ENCODE data around the gene NKX1-2. TPM values are rescaled to one million over a fixed set of nuclear protein-coding genes. Genes with fewer than 3 reads are reported as not detected.

Gene NKX1-2
- polyA plus RNA-seq, 1 of the 3 experiments (the other 2 are of a cell fraction): not detected

DNA sequence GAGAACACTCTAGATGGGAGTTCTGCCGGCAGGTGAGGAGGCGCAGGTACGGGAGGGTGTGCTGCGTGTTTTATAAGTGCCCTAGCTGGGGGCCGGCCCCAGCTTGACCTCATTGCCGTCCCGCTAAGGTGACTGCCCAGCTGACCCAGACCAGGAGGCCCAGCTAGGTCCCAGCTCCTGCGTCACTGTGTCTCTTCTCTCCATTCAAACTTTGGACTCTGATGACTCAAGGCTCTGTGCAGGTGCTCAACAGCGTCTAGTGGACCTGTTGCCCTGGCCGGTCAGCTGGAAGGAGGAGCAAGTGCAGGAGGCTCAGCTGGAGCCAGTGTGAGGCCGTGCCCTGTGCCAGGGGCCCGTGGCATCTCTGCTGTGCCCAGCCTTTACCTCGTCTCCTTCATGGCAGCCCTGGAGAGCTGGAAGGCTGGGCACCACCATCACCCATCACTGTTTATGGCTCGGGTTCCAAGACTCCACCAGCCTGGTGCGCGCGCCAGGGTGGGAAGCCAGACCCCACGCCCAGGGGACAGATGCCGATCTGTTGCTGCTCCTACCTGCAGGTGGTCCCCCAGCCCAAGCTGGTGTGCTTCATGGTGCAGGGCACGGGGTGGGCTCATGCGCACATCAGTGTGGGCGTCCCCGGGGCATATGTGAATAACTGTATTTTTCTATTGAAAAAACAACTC lies 26.3 kb upstream of the NKX1-2 start:
- 97% methylated on average over 5 of the region's 23 CpGs for WGBS (ENCODE audit: low lambda C conversion rate)
- H3K4me2 ChIP-seq: no peak overlapping the region

DNA sequence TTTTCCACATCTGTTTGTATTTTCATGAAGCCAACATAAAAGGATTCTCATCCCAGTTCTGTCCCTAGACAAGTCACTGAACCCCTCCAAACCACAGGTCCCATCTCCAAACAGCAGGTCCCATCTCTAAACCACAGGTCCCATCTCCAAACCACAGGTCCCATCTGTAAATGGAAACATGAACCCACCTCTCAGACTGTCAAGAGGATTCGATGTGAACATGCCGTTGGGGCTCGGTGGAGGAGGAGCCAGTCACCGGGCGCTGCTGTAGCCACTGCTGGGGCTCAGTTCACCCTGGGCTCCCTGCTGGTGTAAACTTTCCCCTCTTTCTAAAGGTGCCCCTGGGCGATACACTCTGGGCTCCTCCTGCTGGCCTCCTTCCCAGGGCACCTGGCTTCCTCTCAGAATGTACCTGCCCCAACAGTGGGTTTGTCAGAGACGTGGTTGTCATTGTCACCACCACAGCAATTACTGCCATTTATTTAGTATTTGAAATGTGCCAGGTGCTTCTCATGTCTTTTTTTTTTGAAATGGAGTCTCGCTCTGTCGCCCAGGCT lies 24.8 kb upstream of the NKX1-2 start:
- no peaks in the 10 kb centered on the region for H3K9me2 ChIP-seq
- peaks cover 6% of the 10 kb centered on the region for H3F3A ChIP-seq (replicated peaks; ENCODE audit: insufficient read depth)
- no peaks in the 10 kb centered on the region for H3K36me3 ChIP-seq (replicated peaks in 1 of 2; ENCODE audit: control insufficient read depth in 1 of 2, insufficient read depth in 2 of 2, low read length in 1 of 2)
- no peak for DNase-seq
- H4K20me1 ChIP-seq (ENCODE audit: insufficient read depth): peaks cover 10% of the 10 kb centered on the region; the same call in 1 of the 2 replicates
- ChIA-PET CTCF (no interaction called here), POLR2A (interaction anchor here (0.5 kb wide), 1 partner anchor 20 kb away, joined by 3 read pairs; no protein-coding TSS in a partner anchor)
- H3K4me3 ChIP-seq (ENCODE audit: low read depth in 2 of 2, low read length in 1 of 2): no peak overlapping the region
- H2AFZ ChIP-seq (ENCODE audit: low read depth): no peak overlapping the region
- H3K9ac ChIP-seq: no peak overlapping the region
- no peaks in the 10 kb centered on the region for H3K9me3 ChIP-seq
- WGBS (ENCODE audit: low lambda C conversion rate): 88% methylated on average over 9 of the region's 9 CpGs
- H3K79me2 ChIP-seq (ENCODE audit: insufficient read depth): no peaks in the 10 kb centered on the region
- H3K27ac ChIP-seq (ENCODE audit: low read depth in 2 of 2, low read length in 1 of 2): no peak overlapping the region
- H3K27me3 ChIP-seq (ENCODE audit: insufficient read depth): no peaks in the 10 kb centered on the region
- H3K4me2 ChIP-seq: no peak overlapping the region
- peaks cover 0 to 3% of the 10 kb centered on the region in 2 experiments; a peak in 1 of 4 replicates for H3K4me1 ChIP-seq (ENCODE audit: control insufficient read depth in 1 of 2, insufficient read depth in 2 of 2, low read depth in 1 of 2, low read length in 1 of 2)
- TF ChIP-seq, protein P1, sequence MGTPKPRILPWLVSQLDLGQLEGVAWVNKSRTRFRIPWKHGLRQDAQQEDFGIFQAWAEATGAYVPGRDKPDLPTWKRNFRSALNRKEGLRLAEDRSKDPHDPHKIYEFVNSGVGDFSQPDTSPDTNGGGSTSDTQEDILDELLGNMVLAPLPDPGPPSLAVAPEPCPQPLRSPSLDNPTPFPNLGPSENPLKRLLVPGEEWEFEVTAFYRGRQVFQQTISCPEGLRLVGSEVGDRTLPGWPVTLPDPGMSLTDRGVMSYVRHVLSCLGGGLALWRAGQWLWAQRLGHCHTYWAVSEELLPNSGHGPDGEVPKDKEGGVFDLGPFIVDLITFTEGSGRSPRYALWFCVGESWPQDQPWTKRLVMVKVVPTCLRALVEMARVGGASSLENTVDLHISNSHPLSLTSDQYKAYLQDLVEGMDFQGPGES (IDR thresholded peaks at IDR 0.05; ENCODE audit: low read depth, low read length): no peak
- no peak for TF ChIP-seq POLR2AphosphoS5 (IDR thresholded peaks at IDR 0.05; ENCODE audit: low read depth, low read length)
- TF ChIP-seq, protein P2, sequence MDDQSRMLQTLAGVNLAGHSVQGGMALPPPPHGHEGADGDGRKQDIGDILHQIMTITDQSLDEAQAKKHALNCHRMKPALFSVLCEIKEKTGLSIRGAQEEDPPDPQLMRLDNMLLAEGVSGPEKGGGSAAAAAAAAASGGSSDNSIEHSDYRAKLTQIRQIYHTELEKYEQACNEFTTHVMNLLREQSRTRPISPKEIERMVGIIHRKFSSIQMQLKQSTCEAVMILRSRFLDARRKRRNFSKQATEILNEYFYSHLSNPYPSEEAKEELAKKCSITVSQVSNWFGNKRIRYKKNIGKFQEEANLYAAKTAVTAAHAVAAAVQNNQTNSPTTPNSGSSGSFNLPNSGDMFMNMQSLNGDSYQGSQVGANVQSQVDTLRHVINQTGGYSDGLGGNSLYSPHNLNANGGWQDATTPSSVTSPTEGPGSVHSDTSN (IDR thresholded peaks at IDR 0.05): no peak
- no peak for TF ChIP-seq GATA2 (CRISPR knock-in tag; IDR thresholded peaks at IDR 0.05)
- no peak for TF ChIP-seq MXI1 (IDR thresholded peaks at IDR 0.05; ENCODE audit: low read depth, low read length)
- no peak for TF ChIP-seq RFX5 (IDR thresholded peaks at IDR 0.05; ENCODE audit: low read length)
- TF ChIP-seq JUND (IDR thresholded peaks at IDR 0.05): no peak
- TF ChIP-seq RCOR1 (IDR thresholded peaks at IDR 0.05; ENCODE audit: low read length): no peak
- TF ChIP-seq CHD2 (IDR thresholded peaks at IDR 0.05; ENCODE audit: low read length, partially characterized antibody): no peak
- TF ChIP-seq SIN3A (IDR thresholded peaks at IDR 0.05; ENCODE audit: borderline replicate concordance, low read depth, low read length): no peak
- TF ChIP-seq NRF1 (IDR thresholded peaks at IDR 0.05; ENCODE audit: low read depth, low read length): no peak
- TF ChIP-seq EZH2phosphoT487 (IDR thresholded peaks at IDR 0.05; ENCODE audit: borderline replicate concordance, low read depth): no peak

More for the DNA sequence above, 26.3 kb upstream of the NKX1-2 start:
- H3K9ac ChIP-seq: no peak overlapping the region
- H2AFZ ChIP-seq (ENCODE audit: low read depth): no peak overlapping the region
- H3K9me3 ChIP-seq: no peaks in the 10 kb centered on the region
- no peak for DNase-seq
- H4K20me1 ChIP-seq (ENCODE audit: insufficient read depth): peaks cover 5% of the 10 kb centered on the region; the same call in 1 of the 2 replicates
- H3K36me3 ChIP-seq (replicated peaks in 1 of 2; ENCODE audit: control insufficient read depth in 1 of 2, insufficient read depth in 2 of 2, low read length in 1 of 2): no peaks in the 10 kb centered on the region
- no peak overlapping the region for H3K4me3 ChIP-seq (ENCODE audit: low read depth in 2 of 2, low read length in 1 of 2)
- no peak overlapping the region for H3K27ac ChIP-seq (ENCODE audit: low read depth in 2 of 2, low read length in 1 of 2)
- peaks cover 6% of the 10 kb centered on the region for H3F3A ChIP-seq (replicated peaks; ENCODE audit: insufficient read depth)
- H3K27me3 ChIP-seq (ENCODE audit: insufficient read depth): no peaks in the 10 kb centered on the region
- H3K9me2 ChIP-seq: no peaks in the 10 kb centered on the region
- ChIA-PET POLR2A (no interaction called here), CTCF (no interaction called here)
- TF ChIP-seq JUND (IDR thresholded peaks at IDR 0.05) (no peak), FOSL2 (IDR thresholded peaks at IDR 0.05; ENCODE audit: borderline replicate concordance, low read depth) (no peak), GABPA (IDR thresholded peaks at IDR 0.05; ENCODE audit: low read depth) (no peak), EP300 (IDR thresholded peaks at IDR 0.05; ENCODE audit: borderline replicate concordance in 1 of 2, low read depth in 1 of 2, low read length in 1 of 2) (no peak), TCF12 (IDR thresholded peaks at IDR 0.05) (no peak), MEF2A (IDR thresholded peaks at IDR 0.05; ENCODE audit: borderline replicate concordance, low read depth) (no peak), MXI1 (IDR thresholded peaks at IDR 0.05; ENCODE audit: low read depth, low read length) (no peak), NFIC (IDR thresholded peaks at IDR 0.05; ENCODE audit: borderline replicate concordance) (no peak)
- TF ChIP-seq, protein P3, sequence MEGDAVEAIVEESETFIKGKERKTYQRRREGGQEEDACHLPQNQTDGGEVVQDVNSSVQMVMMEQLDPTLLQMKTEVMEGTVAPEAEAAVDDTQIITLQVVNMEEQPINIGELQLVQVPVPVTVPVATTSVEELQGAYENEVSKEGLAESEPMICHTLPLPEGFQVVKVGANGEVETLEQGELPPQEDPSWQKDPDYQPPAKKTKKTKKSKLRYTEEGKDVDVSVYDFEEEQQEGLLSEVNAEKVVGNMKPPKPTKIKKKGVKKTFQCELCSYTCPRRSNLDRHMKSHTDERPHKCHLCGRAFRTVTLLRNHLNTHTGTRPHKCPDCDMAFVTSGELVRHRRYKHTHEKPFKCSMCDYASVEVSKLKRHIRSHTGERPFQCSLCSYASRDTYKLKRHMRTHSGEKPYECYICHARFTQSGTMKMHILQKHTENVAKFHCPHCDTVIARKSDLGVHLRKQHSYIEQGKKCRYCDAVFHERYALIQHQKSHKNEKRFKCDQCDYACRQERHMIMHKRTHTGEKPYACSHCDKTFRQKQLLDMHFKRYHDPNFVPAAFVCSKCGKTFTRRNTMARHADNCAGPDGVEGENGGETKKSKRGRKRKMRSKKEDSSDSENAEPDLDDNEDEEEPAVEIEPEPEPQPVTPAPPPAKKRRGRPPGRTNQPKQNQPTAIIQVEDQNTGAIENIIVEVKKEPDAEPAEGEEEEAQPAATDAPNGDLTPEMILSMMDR (IDR thresholded peaks at IDR 0.05): no peak
- TF ChIP-seq, protein P4, sequence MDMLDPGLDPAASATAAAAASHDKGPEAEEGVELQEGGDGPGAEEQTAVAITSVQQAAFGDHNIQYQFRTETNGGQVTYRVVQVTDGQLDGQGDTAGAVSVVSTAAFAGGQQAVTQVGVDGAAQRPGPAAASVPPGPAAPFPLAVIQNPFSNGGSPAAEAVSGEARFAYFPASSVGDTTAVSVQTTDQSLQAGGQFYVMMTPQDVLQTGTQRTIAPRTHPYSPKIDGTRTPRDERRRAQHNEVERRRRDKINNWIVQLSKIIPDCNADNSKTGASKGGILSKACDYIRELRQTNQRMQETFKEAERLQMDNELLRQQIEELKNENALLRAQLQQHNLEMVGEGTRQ (IDR thresholded peaks at IDR 0.05; ENCODE audit: borderline replicate concordance, low read depth, low read length): no peak
- TF ChIP-seq, protein P2 (IDR thresholded peaks at IDR 0.05): no peak
- no peaks in the 10 kb centered on the region for H3K79me2 ChIP-seq (ENCODE audit: insufficient read depth)
- H3K4me1 ChIP-seq (ENCODE audit: control insufficient read depth in 1 of 2, insufficient read depth in 2 of 2, low read depth in 1 of 2, low read length in 1 of 2): peaks cover 0 to 7% of the 10 kb centered on the region in 2 experiments; a peak in 1 of 4 replicates

All from SK-N-SH (cell line).